A549 (cell line): Measurements from ENCODE around the gene PRSS36.

Experiments used
- EP300 ChIP-seq, 2 experiments: fragments of >200 bp; sonication (Bioruptor Twin); formaldehyde crosslinking; IDR thresholded peaks; 2 replicates in 1 of 2; 3 replicates in 1 of 2; pipeline ENCODE4 v1.6.1; 2016 to 2017
- ESRRA ChIP-seq: fragments of 150-350 bp; IDR thresholded peaks from 2 replicates; pipeline ENCODE4 v1.6.1; 2014; ENCODE audit warnings: mild to moderate bottlenecking, low read length, borderline replicate concordance
- FOSL2 ChIP-seq, 2 experiments: fragments of 450-650 bp in 1 of 2; fragments of >200 bp in 1 of 2; sonication (Bioruptor Twin) in 1 of 2; formaldehyde crosslinking; IDR thresholded peaks; 2 replicates each; pipeline versions ENCODE4 v1.5.0 to v1.6.1; 2016 to 2020; ENCODE audit warnings: mild to moderate bottlenecking in 1 of 2, moderate library complexity in 1 of 2
- JUN ChIP-seq, 2 experiments: fragments of >200 bp; sonication (Bioruptor Twin); formaldehyde crosslinking; IDR thresholded peaks; 2 replicates in 1 of 2; 3 replicates in 1 of 2; pipeline ENCODE4 v1.6.1; 2016 to 2017
- KDM1A ChIP-seq: fragments of 200-600 bp; sonication (generic); IDR thresholded peaks from 2 replicates; pipeline ENCODE4 v1.6.1; 2016; ENCODE audit warnings: low read depth, mild to moderate bottlenecking
- MAFK ChIP-seq: fragments of 450-650 bp; IDR thresholded peaks from 2 replicates; pipeline ENCODE4 v1.6.1; 2014; ENCODE audit not compliant: partially characterized antibody
- MYC ChIP-seq: IDR thresholded peaks from 2 replicates; pipeline ENCODE4 v1.6.1; 2012; ENCODE audit warnings: mild to moderate bottlenecking, inconsistent platforms, low read length, improper control_type of control experiment, borderline replicate concordance
- POLR2A ChIP-seq: IDR thresholded peaks from 2 replicates; pipeline ENCODE4 v1.6.1; 2012; ENCODE audit warnings: mild to moderate bottlenecking, low read length
- POLR2AphosphoS2 ChIP-seq: conservative IDR thresholded peaks from 2 replicates; pipeline ENCODE4 v1.6.1; 2012; ENCODE audit warnings: low read length, improper control_type of control experiment, inconsistent platforms
- RAD21 ChIP-seq, 2 experiments: fragments of >200 bp in 1 of 2; sonication (Bioruptor Twin) in 1 of 2; formaldehyde crosslinking in 1 of 2; IDR thresholded peaks in 1 of 2; conservative IDR thresholded peaks in 1 of 2; 2 replicates in 1 of 2; 3 replicates in 1 of 2; pipeline ENCODE4 v1.6.1; 2012 to 2018; ENCODE audit warnings: inconsistent platforms in 1 of 2
- RFX5 ChIP-seq: fragments of 450-650 bp; IDR thresholded peaks from 2 replicates; pipeline ENCODE4 v1.7.1; 2014; ENCODE audit warnings: antibody characterized with exemption, mild to moderate bottlenecking, moderate library complexity
- RNF2 ChIP-seq: fragments of 200-600 bp; sonication (generic); IDR thresholded peaks from 2 replicates; pipeline ENCODE4 v1.6.1; 2016; ENCODE audit warnings: low read depth, mild to moderate bottlenecking, antibody characterized with exemption, moderate library complexity, borderline replicate concordance
- TF ChIP-seq, protein P1 (sequence below): fragments of 450-650 bp; IDR thresholded peaks from 2 replicates; pipeline ENCODE4 v1.6.1; 2014; ENCODE audit warnings: antibody characterized with exemption
- TF ChIP-seq, protein P2 (sequence below): fragments of >200 bp; sonication (Bioruptor Twin); formaldehyde crosslinking; IDR thresholded peaks from 3 replicates; pipeline ENCODE4 v1.5.1; 2016

DNA sequence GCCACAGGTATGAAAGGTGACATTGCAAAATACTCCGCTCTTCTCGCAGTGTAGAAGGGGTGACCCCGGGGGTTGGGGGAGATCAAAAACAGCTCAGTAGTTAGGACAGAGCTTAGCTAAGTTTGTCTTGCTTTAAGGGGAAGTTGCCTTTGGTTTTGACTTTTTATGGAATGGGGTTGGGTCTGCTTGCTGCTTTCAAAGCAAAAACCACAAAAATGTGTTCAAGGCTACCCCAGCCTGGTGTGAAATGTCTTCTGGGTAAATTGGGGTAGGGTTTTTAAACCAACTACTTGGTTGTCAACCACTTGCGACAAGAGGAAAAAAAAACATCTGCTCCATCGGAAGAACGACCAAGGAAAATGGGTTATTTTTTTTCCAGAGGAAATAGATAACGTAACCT, 36.3 kb upstream of the PRSS36 start:
- TF ChIP-seq, protein P1, sequence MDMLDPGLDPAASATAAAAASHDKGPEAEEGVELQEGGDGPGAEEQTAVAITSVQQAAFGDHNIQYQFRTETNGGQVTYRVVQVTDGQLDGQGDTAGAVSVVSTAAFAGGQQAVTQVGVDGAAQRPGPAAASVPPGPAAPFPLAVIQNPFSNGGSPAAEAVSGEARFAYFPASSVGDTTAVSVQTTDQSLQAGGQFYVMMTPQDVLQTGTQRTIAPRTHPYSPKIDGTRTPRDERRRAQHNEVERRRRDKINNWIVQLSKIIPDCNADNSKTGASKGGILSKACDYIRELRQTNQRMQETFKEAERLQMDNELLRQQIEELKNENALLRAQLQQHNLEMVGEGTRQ: no peak
- TF ChIP-seq, protein P2, sequence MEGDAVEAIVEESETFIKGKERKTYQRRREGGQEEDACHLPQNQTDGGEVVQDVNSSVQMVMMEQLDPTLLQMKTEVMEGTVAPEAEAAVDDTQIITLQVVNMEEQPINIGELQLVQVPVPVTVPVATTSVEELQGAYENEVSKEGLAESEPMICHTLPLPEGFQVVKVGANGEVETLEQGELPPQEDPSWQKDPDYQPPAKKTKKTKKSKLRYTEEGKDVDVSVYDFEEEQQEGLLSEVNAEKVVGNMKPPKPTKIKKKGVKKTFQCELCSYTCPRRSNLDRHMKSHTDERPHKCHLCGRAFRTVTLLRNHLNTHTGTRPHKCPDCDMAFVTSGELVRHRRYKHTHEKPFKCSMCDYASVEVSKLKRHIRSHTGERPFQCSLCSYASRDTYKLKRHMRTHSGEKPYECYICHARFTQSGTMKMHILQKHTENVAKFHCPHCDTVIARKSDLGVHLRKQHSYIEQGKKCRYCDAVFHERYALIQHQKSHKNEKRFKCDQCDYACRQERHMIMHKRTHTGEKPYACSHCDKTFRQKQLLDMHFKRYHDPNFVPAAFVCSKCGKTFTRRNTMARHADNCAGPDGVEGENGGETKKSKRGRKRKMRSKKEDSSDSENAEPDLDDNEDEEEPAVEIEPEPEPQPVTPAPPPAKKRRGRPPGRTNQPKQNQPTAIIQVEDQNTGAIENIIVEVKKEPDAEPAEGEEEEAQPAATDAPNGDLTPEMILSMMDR: no peak
- TF ChIP-seq POLR2A (no peak), ESRRA (no peak), RNF2 (no peak), EP300 (IDR thresholded peaks at IDR 0.05) (no peak), JUN (IDR thresholded peaks at IDR 0.05) (no peak), MYC (no peak), RFX5 (no peak), RAD21 (conservative IDR thresholded peaks at IDR 0.05 in 1 of 2, IDR thresholded peaks at IDR 0.05 in 1 of 2) (no peak), MAFK (no peak), FOSL2 (IDR thresholded peaks at IDR 0.05) (no peak), FOSL2 (CRISPR knock-in tag; IDR thresholded peaks at IDR 0.05) (no peak), POLR2AphosphoS2 (no peak), KDM1A (no peak)
